Hepatocyte (in vitro differentiated cells): ENCODE data around the gene ATG16L1. TPM values are rescaled to one million over a fixed set of nuclear protein-coding genes. Genes with fewer than 3 reads are reported as not detected.
A peak's percentile ranks its signal among the peaks of the same experiment; 100 is the strongest.

Source experiments
- DNase-seq: peaks from one replicate; pipeline ENCODE4 v3.0.0-alpha.2; 2016; ENCODE audit warnings: low spot score
- H2AFZ ChIP-seq: fragments of 200-600 bp; sonication (generic); 2 replicates; pipeline ENCODE4 v1.6.0; 2016; ENCODE audit warnings: antibody characterized with exemption, mild to moderate bottlenecking
- H3K27ac ChIP-seq: fragments of 200-600 bp; sonication (generic); 2 replicates; pipeline ENCODE4 v1.5.1; 2016; ENCODE audit warnings: mild to moderate bottlenecking
- H3K27me3 ChIP-seq: fragments of 200-600 bp; sonication (generic); 2 replicates; pipeline ENCODE4 v1.6.1; 2016
- H3K36me3 ChIP-seq: fragments of 200-600 bp; sonication (generic); replicated peaks from 2 replicates; pipeline ENCODE4 v1.5.1; 2016; ENCODE audit warnings: low read depth; ENCODE audit not compliant: insufficient read depth
- H3K4me1 ChIP-seq: fragments of 200-600 bp; sonication (generic); 2 replicates; pipeline ENCODE4 v1.5.1; 2016; ENCODE audit warnings: mild to moderate bottlenecking, moderate library complexity; ENCODE audit not compliant: insufficient read depth
- H3K4me2 ChIP-seq: fragments of 200-600 bp; sonication (generic); 2 replicates; pipeline ENCODE4 v1.6.0; 2016
- H3K4me3 ChIP-seq: fragments of 200-600 bp; sonication (generic); 2 replicates; pipeline ENCODE4 v1.5.1; 2016; ENCODE audit warnings: mild to moderate bottlenecking
- H3K79me2 ChIP-seq: fragments of 200-600 bp; sonication (generic); 2 replicates; pipeline ENCODE4 v1.6.0; 2017; ENCODE audit warnings: mild to moderate bottlenecking
- H3K9me2 ChIP-seq: fragments of 200-600 bp; sonication (generic); replicated peaks from 2 replicates; pipeline ENCODE4 v1.6.0; 2017; ENCODE audit warnings: mild to moderate bottlenecking; ENCODE audit not compliant: insufficient read depth
- H3K9me3 ChIP-seq: fragments of 200-600 bp; sonication (generic); 2 replicates; pipeline ENCODE4 v1.5.1; 2016; ENCODE audit warnings: low read depth, mild to moderate bottlenecking
- H4K20me1 ChIP-seq: fragments of 200-600 bp; sonication (generic); 2 replicates; pipeline ENCODE4 v1.6.0; 2016; ENCODE audit warnings: mild to moderate bottlenecking; ENCODE audit not compliant: insufficient read depth, poor library complexity, severe bottlenecking
- EZH2 ChIP-seq: fragments of 200-600 bp; sonication (generic); IDR thresholded peaks from 2 replicates; pipeline ENCODE4 v1.6.1; 2016; ENCODE audit warnings: antibody characterized with exemption, mild to moderate bottlenecking, borderline replicate concordance
- EZH2phosphoT487 ChIP-seq: fragments of 200-600 bp; sonication (generic); IDR thresholded peaks from one replicate; pipeline ENCODE4 v1.6.1; 2018; ENCODE audit warnings: antibody characterized with exemption, mild to moderate bottlenecking, low read depth, moderate library complexity; ENCODE audit not compliant: unreplicated experiment, severe bottlenecking
- WGBS: methylation state at CpG from one replicate; pipeline ENCODE4 v1.1.6; 2016; ENCODE audit warnings: low lambda C conversion rate; ENCODE audit errors: missing lambda C conversion rate; 5-methylcytosine and 5-hydroxymethylcytosine counted together
- polyA plus RNA-seq: library from polyadenylated mRNA; unstranded; fragments of >200 nt; fragmentation: Nextera tagmentation; extraction: Ambion mirVana; gene quantifications from 2 replicates; pipeline ENCODE4 v1.2.1, GENCODE V29; 2016
- total RNA-seq: library from RNA; depleted of rRNA; stranded (reverse); fragments of >200 nt; gene quantifications from 2 replicates; pipeline ENCODE4 v1.2.3, GENCODE V29; 2014
- TF ChIP-seq, protein P1 (sequence below): fragments of 200-600 bp; sonication (generic); IDR thresholded peaks from 2 replicates; pipeline ENCODE4 v1.5.1; 2016; ENCODE audit warnings: antibody characterized with exemption, mild to moderate bottlenecking; ENCODE audit not compliant: poor library complexity

The ATG16L1 gene
- total and polyA plus RNA-seq, 2 experiments from 2014 or later, result 15.7 to 28.2 TPM

DNA sequence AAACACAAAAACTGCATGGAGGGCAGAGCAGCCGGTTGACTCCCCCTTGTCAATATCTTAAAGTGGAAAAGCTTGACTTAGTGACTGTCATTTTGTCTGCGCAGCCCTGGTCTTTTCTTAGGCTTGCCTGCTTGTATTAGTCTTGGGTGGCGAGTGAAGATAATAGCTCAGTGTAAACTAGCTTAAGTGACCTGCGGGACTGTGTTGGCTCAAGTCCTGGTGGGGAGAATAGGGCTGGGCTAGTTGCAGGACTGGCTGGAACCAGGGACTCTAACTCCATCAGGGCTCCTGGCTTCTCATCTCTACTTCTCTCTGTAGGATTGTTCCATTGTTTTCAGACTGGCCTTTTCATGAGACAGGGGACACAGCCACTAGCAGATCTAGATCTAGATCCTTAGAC lies 8.1 kb upstream of the ATG16L1 start:
- DNase-seq, result no peak
- no peak overlapping the region for H3K4me2 ChIP-seq
- H3K4me3 ChIP-seq, result no peak overlapping the region
- 77% methylated on average over 4 of the region's 4 CpGs for WGBS
- no peaks in the 10 kb centered on the region for H4K20me1 ChIP-seq
- H3K36me3 ChIP-seq, result no peaks in the 10 kb centered on the region
- no peaks in the 10 kb centered on the region for H3K79me2 ChIP-seq
- H3K4me1 ChIP-seq, result no peaks in the 10 kb centered on the region
- H3K9me2 ChIP-seq, result no peaks in the 10 kb centered on the region
- TF ChIP-seq EZH2phosphoT487 (no peak), EZH2 (no peak)
- TF ChIP-seq, protein P1, sequence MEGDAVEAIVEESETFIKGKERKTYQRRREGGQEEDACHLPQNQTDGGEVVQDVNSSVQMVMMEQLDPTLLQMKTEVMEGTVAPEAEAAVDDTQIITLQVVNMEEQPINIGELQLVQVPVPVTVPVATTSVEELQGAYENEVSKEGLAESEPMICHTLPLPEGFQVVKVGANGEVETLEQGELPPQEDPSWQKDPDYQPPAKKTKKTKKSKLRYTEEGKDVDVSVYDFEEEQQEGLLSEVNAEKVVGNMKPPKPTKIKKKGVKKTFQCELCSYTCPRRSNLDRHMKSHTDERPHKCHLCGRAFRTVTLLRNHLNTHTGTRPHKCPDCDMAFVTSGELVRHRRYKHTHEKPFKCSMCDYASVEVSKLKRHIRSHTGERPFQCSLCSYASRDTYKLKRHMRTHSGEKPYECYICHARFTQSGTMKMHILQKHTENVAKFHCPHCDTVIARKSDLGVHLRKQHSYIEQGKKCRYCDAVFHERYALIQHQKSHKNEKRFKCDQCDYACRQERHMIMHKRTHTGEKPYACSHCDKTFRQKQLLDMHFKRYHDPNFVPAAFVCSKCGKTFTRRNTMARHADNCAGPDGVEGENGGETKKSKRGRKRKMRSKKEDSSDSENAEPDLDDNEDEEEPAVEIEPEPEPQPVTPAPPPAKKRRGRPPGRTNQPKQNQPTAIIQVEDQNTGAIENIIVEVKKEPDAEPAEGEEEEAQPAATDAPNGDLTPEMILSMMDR, result no peak
- no peak overlapping the region for H3K27ac ChIP-seq
- H2AFZ ChIP-seq, result no peak overlapping the region
- H3K27me3 ChIP-seq, result no peaks in the 10 kb centered on the region
- H3K9me3 ChIP-seq, result no peaks in the 10 kb centered on the region

DNA sequence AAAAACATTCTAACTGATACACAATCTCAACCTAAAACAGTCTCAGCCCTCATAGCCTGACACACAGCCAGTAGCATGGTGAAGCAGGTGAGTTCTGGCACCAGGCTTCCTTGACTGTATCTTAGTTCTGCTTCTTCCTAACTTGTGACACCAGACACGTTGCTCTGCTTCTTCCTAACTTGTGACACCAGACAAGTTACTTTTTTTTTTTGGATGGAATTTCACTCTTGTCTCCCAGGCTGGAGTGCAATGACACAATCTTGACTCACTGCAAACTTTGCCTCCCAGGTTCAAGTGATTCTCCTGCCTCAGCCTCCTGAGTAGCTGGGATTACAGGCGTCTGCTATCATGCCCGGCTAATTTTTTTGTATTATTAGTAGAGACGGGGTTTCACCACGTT lies 6.7 kb upstream of the ATG16L1 start:
- H3K36me3 ChIP-seq, result no peaks in the 10 kb centered on the region
- H3K4me2 ChIP-seq, result no peak overlapping the region
- H4K20me1 ChIP-seq, result no peaks in the 10 kb centered on the region
- no peaks in the 10 kb centered on the region for H3K4me1 ChIP-seq
- H3K27me3 ChIP-seq, result no peaks in the 10 kb centered on the region
- no peak overlapping the region for H3K4me3 ChIP-seq
- H3K79me2 ChIP-seq, result no peaks in the 10 kb centered on the region
- H3K9me2 ChIP-seq, result no peaks in the 10 kb centered on the region
- no peak for TF ChIP-seq EZH2
- TF ChIP-seq, protein P1, result no peak
- TF ChIP-seq EZH2phosphoT487, result no peak
- no peak overlapping the region for H2AFZ ChIP-seq
- no peak overlapping the region for H3K27ac ChIP-seq
- no peak for DNase-seq
- WGBS, result 73% methylated on average over 5 of the region's 5 CpGs
- no peaks in the 10 kb centered on the region for H3K9me3 ChIP-seq

DNA sequence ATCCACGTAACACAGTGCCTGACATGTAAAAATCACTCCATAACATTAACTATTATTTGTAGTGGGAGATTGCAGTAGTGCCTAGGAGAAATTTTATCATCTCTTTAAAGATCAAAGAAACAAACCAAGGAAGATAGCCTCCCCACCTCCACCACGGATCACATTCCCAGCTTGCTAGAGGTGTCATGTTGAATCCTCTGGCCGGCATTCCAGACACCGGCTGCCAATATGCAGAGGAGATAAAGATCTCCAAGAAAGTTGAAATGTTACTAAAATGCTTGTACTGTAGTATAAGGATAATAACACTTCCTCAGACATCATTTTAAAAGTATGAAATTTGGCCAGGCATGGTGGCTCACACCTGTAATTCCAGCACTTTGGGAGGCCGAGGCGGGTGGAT lies 6.1 kb upstream of the ATG16L1 start:
- no peak for DNase-seq
- H4K20me1 ChIP-seq, result no peaks in the 10 kb centered on the region
- no peak overlapping the region for H3K4me2 ChIP-seq
- WGBS, result 51% methylated on average over 6 of the region's 6 CpGs
- no peak overlapping the region for H3K4me3 ChIP-seq
- H3K27ac ChIP-seq, result no peak overlapping the region
- TF ChIP-seq EZH2 (no peak), EZH2phosphoT487 (no peak)
- TF ChIP-seq, protein P1, result no peak
- H2AFZ ChIP-seq, result no peak overlapping the region
- no peaks in the 10 kb centered on the region for H3K27me3 ChIP-seq
- H3K36me3 ChIP-seq, result no peaks in the 10 kb centered on the region
- H3K9me3 ChIP-seq, result no peaks in the 10 kb centered on the region
- no peaks in the 10 kb centered on the region for H3K4me1 ChIP-seq
- no peaks in the 10 kb centered on the region for H3K79me2 ChIP-seq
- no peaks in the 10 kb centered on the region for H3K9me2 ChIP-seq

DNA sequence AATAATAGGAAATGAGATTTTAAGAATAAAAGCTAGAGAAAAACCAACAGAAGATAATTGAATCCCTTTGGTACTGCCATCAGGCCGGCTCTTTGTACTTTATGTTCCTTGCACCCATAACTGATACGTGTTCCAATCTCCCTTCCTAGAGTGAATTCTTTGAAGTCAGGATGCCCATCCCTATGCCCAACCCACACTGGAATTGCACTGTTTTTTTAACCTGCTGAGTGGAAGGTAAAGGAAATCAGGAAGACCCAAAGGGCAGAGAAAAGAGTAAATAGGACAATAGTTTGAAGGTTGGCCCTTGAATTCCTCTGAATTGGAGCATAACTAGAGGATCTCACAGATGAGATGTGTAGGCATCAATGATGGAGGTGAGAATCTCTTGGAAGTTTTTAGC lies 4.4 kb upstream of the ATG16L1 start:
- no peaks in the 10 kb centered on the region for H3K27me3 ChIP-seq
- no peaks in the 10 kb centered on the region for H3K4me1 ChIP-seq
- H2AFZ ChIP-seq, result no peak overlapping the region
- H3K9me2 ChIP-seq, result no peaks in the 10 kb centered on the region
- no peak overlapping the region for H3K4me2 ChIP-seq
- WGBS, result 96% methylated on average over 2 of the region's 2 CpGs
- H4K20me1 ChIP-seq, result no peaks in the 10 kb centered on the region
- DNase-seq, result no peak
- H3K79me2 ChIP-seq, result peaks cover 2% of the 10 kb centered on the region
- TF ChIP-seq, protein P1, result no peak
- TF ChIP-seq EZH2phosphoT487, result no peak
- no peak for TF ChIP-seq EZH2
- no peaks in the 10 kb centered on the region for H3K9me3 ChIP-seq
- H3K4me3 ChIP-seq, result no peak overlapping the region
- no peaks in the 10 kb centered on the region for H3K36me3 ChIP-seq
- peak overlapping the region; percentile 51 for H3K27ac ChIP-seq
